Non-pigmented ciliary epithelial cell (primary cell): Measurements from ENCODE around the gene ZCCHC24.

Source experiments
- DNase-seq: peaks from one replicate; pipeline ENCODE4 v3.0.0-alpha.2; 2010; ENCODE audit warnings: low read depth

ZCCHC24 gene

DNA sequence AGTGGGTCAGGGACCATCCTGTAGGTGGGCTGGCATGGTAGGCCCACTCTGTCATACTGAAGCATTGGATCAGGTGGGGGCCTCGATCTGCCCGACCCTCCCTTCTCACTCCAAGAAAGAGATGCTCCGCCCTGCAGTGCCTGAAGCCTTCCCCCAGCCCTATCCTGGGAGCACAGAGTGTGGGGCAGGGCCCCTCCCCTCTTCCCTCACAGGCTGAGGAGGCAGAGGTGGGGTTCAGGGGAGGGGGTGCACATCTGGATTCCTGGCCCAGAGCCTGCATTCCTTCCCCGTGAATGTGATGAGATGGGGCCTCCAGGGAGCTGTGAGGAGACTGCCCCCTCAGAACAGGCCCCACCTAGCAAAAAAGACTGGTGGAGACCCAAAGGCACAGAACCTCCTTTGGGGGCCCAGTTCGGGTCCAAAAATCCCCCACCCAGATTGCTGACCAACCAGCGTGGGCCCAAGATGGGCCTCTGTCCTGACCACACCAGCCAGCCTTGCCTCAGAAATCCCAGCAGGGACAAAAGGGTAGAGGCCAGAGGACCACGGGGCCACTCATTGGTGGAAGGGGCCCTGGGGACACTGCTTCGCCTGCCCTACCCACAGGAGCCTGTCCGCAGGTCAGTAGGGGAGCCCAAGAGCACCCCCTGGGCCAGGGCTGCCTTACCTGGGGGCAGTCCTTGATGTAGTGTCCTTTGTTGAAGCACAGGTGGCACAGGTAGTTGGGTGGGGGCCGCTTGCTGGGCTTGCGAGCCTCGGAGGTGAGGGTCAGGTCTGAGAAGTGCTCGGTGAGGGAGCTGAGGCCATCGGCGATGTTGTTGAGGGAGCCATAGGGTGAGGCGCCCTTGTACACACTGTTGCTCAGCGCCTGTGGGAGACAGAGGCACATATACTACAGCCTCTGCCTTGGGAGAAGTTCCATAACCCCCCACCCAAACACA lies 13.3 kb downstream of the ZCCHC24 start:
- no peak for DNase-seq

DNA sequence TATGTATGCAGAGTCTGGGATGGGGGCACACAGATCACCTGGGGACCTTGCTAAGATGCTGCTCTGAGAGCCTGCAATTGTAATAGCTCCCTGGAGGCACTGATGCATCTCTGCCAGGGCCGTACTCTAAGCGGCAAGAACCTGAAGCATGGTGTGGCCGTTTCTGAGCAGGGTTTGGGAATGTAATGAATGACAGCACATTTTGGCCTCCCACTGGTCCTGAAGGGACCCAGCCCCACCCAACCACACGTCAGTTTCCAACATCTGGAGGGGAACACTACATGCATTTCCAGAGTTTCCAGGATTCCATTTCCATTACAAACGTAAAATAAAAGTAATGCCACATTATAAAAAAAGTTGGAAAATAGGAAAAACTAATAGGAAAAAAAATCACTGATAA lies 14.0 kb downstream of the ZCCHC24 start:
- no peak for DNase-seq

GRCh38 chr10:79430936-79431335 lies 14.5 kb downstream of the ZCCHC24 start:
- no peak for DNase-seq

- DNase-seq = no peak
Measured at GRCh38 chr10:79430325-79430905, 15.0 kb downstream of the ZCCHC24 start.

DNA sequence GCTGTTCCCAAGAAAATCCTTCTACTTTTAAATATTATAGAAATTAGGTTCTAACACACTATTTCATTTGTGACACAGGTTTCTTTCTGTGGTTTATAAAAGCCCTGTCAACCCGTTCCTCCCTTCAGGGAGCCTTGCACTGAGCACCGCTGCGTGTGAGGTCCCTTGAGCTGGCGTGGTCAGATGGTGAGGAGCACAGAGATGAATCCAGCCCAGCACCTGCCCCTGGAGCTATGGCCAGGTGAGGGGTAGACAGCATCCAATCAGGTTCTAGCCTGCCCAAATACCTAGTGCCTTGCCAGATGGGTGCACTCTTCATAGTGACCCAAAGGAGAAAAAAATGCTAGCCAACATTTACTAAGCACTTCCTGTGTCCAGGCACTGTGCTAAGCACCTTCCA lies 15.7 kb downstream of the ZCCHC24 start:
- DNase-seq = no peak

- DNase-seq = no peak
Measured at GRCh38 chr10:79427965-79428364, 17.5 kb downstream of the ZCCHC24 start.

DNA sequence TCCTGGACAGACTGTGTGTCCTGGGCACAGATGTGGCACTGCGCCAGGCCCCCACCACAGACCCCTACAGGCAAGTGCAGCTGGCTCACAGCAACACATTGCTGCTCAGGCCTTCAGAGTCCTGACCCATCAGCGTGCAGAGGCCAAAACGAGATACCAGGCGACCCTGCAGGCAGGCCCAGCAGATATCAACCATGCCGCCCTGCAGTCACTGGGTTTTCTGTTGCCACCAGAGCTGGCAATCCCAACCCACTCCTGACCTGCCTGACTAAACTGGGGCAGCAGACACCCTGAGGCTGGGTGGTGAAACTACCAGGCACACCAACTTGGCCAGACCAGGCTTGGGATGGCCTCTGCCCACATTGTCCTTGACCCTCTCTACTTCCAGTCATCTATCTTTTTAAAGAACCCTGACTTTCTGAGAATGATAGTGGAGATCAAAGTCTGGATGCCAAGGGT lies 20.3 kb downstream of the ZCCHC24 start:
- no peak for DNase-seq

DNA sequence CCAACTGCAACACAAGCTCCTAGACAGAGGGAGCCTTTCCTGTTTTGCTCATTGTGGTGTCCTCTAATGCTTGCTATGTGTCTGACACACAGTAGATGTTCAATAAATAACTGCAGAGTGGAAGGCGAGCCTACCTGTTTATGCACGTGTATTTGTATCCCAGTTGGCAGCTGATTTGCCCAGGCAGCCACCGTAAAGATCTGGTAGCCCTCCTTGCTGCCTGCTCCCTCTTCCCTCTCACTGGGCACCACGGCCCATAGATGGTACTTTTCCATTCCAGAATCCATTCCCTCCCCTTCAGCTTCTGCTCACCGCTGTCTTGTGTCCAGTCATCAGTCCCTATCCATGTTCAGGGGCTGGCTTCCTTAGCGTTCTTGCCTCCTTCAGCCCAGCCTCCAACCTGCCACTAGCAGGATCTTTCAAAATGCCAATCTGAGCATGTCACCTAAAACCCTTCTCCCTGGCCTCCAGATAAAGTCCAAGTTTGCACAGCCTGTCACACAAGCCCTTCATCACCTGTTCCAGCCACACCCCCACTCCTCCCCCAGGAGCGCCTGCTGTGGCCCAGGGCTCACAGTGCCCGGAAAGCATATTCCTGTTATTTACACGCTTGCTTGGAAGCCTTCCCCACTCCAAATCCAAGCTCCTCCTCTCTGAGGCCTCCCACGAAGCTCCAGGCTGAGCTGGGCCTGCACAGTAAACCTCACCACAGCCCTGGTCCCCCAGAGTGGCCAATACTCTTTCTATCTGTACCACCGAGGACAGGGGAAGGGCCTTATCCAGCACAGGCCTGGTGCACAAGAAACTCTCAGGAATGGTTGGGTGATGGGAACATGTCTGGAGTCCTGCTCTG lies 21.0 kb downstream of the ZCCHC24 start:
- DNase-seq = no peak

GRCh38 chr10:79422178-79422892 lies 23.1 kb downstream of the ZCCHC24 start:
- no peak for DNase-seq

GRCh38 chr10:79420974-79421688 lies 24.3 kb downstream of the ZCCHC24 start:
- no peak for DNase-seq

DNA sequence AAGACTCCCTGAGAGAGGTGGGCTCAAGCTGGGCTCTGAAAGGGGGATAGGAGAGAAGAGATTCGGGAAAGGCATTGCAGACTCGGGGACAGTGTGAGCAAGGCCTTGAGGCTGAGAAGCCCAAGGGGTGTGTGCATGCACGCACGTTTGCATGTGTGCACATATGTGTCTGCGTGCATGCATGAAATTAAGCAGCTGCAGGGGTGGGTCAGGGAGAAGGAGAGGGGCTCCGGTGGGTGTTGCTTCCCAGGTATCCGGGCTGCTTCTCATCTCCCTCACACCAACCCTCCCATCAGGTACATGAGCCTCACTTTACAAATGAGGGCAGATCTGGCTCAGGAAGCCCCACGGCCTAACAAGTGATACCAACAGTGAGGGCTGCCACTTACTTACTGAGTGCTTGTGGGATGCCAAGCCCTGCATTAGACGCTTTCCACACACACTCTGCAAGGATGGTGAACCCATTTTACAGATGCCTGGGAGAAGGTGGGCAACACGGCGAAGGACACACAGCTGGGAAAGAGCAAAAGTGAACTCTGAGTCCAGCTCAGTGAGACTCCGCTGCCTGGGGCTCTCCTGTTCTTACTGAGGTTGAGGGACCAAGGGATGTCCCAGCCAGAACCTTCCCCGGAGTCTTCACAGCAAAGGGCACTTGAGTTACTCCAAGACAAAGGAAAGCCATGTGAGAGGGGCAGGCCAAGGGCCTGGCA lies 26.4 kb downstream of the ZCCHC24 start:
- DNase-seq = no peak

DNA sequence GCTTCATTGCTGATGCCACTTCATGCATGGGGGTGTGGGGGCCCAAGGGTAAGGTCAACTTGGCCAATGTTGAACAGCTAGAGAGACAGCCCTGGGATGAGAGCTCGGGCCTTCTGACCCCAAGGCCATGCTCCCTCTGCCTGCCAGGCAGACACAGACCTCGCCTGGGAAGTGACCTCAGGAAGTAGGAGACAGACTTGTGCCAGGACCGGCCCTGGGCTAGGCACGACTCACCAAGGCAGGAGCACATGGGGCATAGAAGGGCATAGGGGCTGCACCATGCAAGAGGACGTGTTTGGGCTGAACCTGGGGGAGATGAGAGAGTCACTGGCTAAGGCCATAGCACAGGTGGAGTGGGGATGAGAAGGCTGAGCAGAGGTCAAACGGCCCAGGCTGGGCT lies 27.1 kb downstream of the ZCCHC24 start:
- no peak for DNase-seq

- DNase-seq = no peak
Measured at GRCh38 chr10:79417731-79418130, 27.7 kb downstream of the ZCCHC24 start.

- DNase-seq = no peak
Measured at GRCh38 chr10:79417266-79417665, 28.2 kb downstream of the ZCCHC24 start.

DNA sequence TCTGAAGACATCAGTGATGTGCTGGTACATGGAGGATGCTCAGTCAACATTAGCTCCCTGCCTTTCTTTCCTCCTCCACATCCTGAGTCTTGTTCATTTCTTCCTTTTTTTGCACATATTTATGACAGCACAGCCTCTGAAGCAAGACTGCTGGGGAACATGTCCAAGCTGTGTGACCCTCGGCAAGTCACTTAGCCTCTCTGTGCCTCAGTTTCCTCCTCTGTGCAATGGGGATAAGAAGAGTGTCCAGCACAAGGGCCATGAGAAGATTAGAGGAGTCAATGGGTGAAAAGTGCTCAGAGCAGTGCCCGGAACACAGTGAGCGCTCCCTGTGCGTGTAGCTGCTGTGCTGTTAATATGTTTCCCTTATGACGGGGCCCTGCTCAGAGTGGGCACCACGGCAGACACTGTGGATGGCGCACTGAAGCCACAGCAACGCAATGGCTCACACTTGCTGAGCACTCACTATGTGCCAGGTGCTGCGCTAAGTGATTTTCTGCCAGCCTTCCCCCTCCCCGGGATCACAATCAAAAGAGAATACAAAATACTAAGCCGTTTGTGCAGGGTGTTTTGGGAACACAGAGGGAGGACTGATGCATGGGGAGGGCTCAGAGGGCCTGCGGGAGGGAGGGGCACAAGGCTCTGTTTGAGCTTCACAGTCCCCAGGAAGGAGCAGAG lies 28.7 kb downstream of the ZCCHC24 start:
- no peak for DNase-seq

DNA sequence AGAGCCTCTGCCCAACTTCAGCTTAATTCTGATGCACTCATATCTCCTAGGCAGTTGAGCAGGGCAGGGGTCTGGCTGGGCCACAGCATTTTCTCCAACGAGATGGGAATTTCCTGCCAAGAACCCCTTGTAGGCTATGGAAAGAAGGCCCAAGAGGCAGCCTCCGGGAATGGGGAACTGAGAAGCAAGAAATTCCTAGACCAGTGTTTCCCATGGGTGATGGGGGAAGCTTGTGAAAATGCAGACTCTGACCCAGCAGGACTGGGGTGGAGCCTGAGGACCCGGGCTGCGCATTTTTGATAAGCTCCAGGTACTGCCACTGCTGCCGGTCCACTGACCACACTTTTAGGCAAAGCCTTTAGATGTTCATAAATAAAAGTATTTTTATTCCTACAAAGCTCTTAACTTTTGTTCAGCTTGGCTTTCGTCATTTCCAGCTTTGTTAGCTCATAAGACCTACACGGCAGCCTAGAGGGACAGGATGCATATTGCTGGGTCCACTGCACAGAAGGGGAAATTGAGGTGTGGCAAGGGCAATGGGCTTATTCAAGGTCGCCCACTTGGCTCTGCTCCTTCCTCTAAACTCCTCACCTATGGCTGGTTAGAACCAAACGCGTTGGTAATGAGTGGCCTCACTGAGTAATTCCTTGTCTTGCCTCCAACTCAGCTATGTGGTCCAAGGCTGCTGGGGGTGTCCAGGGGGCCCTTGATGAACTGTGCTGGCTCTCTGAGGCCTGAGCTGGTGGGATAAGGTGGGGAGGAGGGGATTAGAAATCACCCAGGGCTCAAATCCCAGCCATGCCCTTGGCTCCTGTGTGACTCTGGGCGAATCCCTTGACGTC lies 29.5 kb downstream of the ZCCHC24 start:
- DNase-seq = no peak

- no peak for DNase-seq
Measured at GRCh38 chr10:79414714-79415113, 30.7 kb downstream of the ZCCHC24 start.

- no peak for DNase-seq
Measured at GRCh38 chr10:79413196-79413595, 32.2 kb downstream of the ZCCHC24 start.

DNA sequence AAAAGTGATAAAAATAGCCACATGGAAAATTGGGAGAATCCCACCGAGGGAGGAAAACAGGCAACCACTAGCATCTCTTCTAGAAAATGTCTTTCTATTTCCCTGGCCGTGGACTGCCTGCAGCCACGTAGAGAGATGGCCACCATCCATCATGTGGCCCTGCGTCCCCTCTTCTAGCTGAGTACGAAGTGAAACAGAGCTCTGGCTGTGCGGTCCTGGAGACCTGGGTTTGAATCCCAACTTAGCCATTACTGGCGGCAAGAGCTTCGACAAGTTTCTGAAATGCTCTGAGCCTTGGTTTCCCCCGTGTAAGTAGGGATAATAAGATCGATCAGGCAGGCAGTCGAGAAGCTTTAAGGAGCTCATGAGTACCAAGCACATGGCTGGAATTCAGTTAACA lies 32.9 kb downstream of the ZCCHC24 start:
- DNase-seq = no peak
